GM19238 (cell line): ENCODE data around the gene POU2AF2.

ENCODE experiments used
- DNase-seq: peaks from one replicate; pipeline ENCODE4 v3.0.0; 2011; ENCODE audit warnings: low spot score; ENCODE audit not compliant: insufficient read length

Gene POU2AF2

DNA sequence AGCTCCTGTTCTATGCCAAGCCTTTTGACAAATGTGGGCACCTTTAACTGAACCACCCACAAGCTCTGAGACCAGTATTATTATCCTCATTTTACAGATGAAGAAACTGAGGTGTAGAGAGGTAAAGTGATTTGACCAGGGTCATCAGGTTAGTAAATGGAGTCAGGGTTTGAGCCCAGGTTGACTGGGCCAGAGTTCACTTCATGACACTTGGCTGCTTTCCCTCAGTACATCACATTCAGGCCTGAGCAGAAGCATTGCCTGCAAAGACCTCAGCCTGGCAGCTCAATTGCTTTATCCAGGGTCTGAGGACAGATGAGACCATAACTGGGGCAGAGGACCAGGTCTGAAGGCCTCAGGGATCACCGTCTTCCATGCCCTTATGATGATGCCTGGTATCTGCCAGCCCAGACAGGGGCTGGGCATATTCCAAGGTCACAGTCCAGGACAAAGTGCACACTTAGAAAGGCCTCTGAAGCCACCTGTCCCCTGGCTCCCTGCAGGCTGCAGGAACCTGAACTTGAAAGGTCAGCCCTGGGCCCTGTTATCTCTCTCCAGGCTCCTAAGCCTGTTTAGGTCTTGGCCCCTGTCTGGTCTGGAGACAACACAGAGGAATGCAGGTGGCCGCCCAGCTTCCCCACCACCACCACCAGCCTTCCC is 84.8 kb downstream of the POU2AF2 start:
- DNase-seq = no peak

DNA sequence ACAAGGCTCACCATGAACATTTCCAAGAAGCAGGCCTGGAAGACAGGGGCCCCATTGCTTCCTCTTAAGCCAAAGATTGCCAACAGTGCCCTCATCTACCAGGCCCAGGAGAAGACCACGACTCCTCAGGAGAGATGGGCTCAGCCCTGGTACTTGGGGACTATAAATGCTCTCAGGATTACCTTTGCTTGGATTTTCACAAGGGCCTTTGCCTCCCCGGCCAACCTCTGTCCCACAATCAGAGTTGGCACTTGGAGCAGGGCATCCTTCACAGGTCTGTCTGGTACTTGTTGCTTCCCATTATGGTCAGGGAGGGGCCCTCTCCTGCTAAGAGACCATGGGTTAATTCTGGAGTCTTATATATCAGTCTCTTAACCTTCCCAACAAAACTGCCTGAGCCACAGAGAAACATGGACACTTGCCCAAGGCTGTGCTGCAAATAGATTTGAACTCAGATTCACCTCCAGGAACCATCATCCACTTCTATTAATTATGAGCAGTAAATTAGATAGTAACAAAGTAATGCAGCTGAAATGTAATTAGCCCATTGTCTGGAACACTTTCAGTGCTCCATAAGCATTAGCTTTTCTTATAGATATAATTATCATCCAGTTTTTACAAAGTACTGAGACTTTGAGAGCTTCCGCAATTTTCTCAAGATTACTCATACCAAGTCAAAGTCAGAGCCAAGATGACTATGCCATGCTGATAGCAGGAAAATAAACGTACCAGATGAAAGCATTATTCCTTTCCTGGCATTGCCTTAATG is 86.4 kb downstream of the POU2AF2 start:
- DNase-seq = no peak

DNA sequence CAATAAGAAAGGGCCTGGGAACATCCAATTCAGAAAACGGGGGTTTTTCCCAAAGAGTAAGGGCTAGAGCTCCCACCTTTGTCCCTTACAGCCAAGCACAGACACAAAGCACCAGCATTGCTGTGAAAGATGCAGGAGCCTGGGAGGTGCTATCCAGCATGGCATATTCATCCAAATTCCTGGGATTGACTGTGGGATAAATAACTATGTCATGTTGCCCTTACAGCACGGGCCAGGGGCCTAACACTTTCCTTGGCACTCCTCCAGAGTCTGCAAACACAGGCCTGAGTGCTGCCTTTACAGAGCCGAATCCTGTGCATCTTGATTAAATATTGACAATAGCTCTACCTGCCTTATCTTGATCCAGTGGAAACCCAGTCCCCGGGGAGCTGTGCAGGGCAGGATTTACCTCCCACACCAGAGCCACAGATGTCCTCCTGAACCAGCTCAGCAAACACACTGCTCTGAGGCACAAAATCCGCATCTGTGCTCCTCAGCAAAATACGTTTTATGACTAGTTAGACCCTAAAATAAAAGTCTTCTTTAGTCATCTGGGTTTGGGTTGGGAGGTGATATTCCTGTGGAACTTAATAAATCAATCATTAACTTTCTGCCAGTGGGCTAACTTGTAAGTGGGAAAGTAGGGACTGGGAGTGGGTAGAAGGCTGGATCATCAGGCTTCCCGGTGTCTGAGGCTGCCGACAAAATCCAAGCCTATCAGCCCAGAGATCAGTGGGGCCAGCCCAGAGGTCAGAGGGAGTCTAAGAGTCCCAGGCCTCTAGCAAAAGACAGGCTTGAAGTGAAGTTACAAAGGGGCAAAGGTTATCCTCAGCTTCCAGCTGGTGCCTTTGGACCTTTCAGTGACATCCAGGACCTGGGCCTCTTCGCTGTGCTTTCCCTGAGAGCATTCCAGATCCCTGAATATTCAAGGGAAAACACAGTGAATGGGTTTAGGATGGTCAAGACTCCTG is 89.3 kb downstream of the POU2AF2 start:
- DNase-seq = no peak

DNA sequence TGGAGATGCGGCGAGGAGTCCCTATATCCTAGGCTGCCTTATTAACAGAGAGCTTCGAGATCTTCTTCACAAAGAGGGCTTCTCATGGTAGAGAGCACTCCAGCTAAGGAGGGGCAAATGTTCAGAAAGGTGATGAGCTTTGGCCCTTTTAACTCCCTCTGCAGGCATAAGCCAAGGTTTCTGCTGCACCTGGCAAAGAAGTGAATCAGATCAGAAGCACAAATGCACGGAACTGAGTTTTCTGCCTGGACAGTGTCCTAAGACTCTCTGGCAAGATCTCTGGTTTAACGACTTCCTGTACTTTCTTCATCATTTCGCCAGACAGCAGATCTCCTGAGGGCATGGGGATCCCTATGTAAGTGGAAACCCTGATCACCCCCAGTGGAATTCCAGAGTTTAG is 90.0 kb downstream of the POU2AF2 start:
- DNase-seq = no peak
